H9 (cell line): Measurements from ENCODE around the gene MORN3. TPM values are rescaled to one million over a fixed set of nuclear protein-coding genes. Genes with fewer than 3 reads are reported as not detected.

ENCODE experiments used
- DNase-seq: peaks from one replicate; pipeline ENCODE4 v3.0.0-alpha.2; 2017
- H2AFZ ChIP-seq: one replicate; pipeline ENCODE4 v1.6.1; 2013; ENCODE audit warnings: mild to moderate bottlenecking, low read length, control low read depth, moderate library complexity
- H2AK5ac ChIP-seq: 2 replicates; pipeline ENCODE4 v1.6.1; 2013; ENCODE audit warnings: low read length, control low read depth, mixed read lengths; ENCODE audit not compliant: insufficient read length
- H2BK120ac ChIP-seq: one replicate; pipeline ENCODE4 v1.6.1; 2013; ENCODE audit warnings: low read depth, mild to moderate bottlenecking, low read length, control low read depth, inconsistent platforms; ENCODE audit not compliant: poor library complexity, severe bottlenecking
- H2BK12ac ChIP-seq: 2 replicates; pipeline ENCODE4 v1.6.1; 2013; ENCODE audit warnings: low read length, control low read depth, mixed read lengths, low read depth; ENCODE audit not compliant: insufficient read length
- H2BK15ac ChIP-seq: 2 replicates; pipeline ENCODE4 v1.6.1; 2013; ENCODE audit warnings: low read depth, low read length, control low read depth
- H2BK20ac ChIP-seq: one replicate; pipeline ENCODE4 v1.6.1; 2013; ENCODE audit warnings: low read depth, mild to moderate bottlenecking, low read length, control low read depth, inconsistent platforms; ENCODE audit not compliant: poor library complexity, severe bottlenecking
- H2BK5ac ChIP-seq: 2 replicates; pipeline ENCODE4 v1.6.1; 2013; ENCODE audit warnings: low read length, control low read depth, mixed read lengths; ENCODE audit not compliant: insufficient read length
- H3K14ac ChIP-seq: 2 replicates; pipeline ENCODE4 v1.6.1; 2013; ENCODE audit warnings: low read length, control low read depth; ENCODE audit not compliant: insufficient read depth
- H3K18ac ChIP-seq: 2 replicates; pipeline ENCODE4 v1.6.1; 2013; ENCODE audit warnings: low read depth, mild to moderate bottlenecking, mixed read lengths, low read length, control low read depth; ENCODE audit not compliant: insufficient read length
- H3K23ac ChIP-seq: 2 replicates; pipeline ENCODE4 v1.6.1; 2013; ENCODE audit warnings: low read length, control low read depth, mixed read lengths, low read depth; ENCODE audit not compliant: insufficient read length
- H3K23me2 ChIP-seq: 2 replicates; pipeline ENCODE4 v1.6.1; 2013; ENCODE audit warnings: low read depth, mild to moderate bottlenecking, mixed read lengths, low read length, control low read depth; ENCODE audit not compliant: insufficient read length, poor library complexity, severe bottlenecking
- H3K27ac ChIP-seq: 2 replicates; pipeline ENCODE4 v1.5.1; 2013; ENCODE audit warnings: low read length, control low read depth, mixed read lengths, low read depth; ENCODE audit not compliant: insufficient read length
- H3K27me3 ChIP-seq: 2 replicates; pipeline ENCODE4 v1.6.1; 2013; ENCODE audit warnings: low read length, control low read depth, inconsistent platforms; ENCODE audit not compliant: insufficient read depth
- H3K4ac ChIP-seq: 2 replicates; pipeline ENCODE4 v1.6.1; 2013; ENCODE audit warnings: low read depth, mild to moderate bottlenecking, control low read depth, inconsistent platforms, low read length, moderate library complexity
- H3K4me1 ChIP-seq: 2 replicates; pipeline ENCODE4 v1.6.1; 2013; ENCODE audit warnings: low read length, control low read depth, inconsistent platforms; ENCODE audit not compliant: insufficient read depth
- H3K4me2 ChIP-seq: 2 replicates; pipeline ENCODE4 v1.6.1; 2013; ENCODE audit warnings: low read length, control low read depth, mixed read lengths; ENCODE audit not compliant: insufficient read length, insufficient read depth
- H3K56ac ChIP-seq: 2 replicates; pipeline ENCODE4 v1.6.1; 2013; ENCODE audit warnings: low read depth, mild to moderate bottlenecking, mixed read lengths, low read length, control low read depth; ENCODE audit not compliant: insufficient read length
- H3K79me1 ChIP-seq: 2 replicates; pipeline ENCODE4 v1.6.1; 2013; ENCODE audit warnings: low read depth, mild to moderate bottlenecking, moderate library complexity, low read length, control low read depth, inconsistent platforms; ENCODE audit not compliant: insufficient read depth, poor library complexity, severe bottlenecking
- H3K79me2 ChIP-seq: 2 replicates; pipeline ENCODE4 v1.6.1; 2013; ENCODE audit warnings: low read length, control low read depth, inconsistent platforms; ENCODE audit not compliant: insufficient read depth
- H3K9ac ChIP-seq: 2 replicates; pipeline ENCODE4 v1.6.1; 2013; ENCODE audit warnings: low read length, control low read depth, mixed read lengths; ENCODE audit not compliant: insufficient read length; ENCODE audit errors: extremely low read depth
- H3K9me3 ChIP-seq: one replicate; pipeline ENCODE4 v1.6.1; 2013; ENCODE audit warnings: low read depth, low read length, inconsistent platforms; ENCODE audit not compliant: control insufficient read depth
- H3T11ph ChIP-seq: one replicate; pipeline ENCODE4 v1.6.1; 2013; ENCODE audit warnings: mild to moderate bottlenecking, low read length, control low read depth, inconsistent platforms
- H4K20me1 ChIP-seq: one replicate; pipeline ENCODE4 v1.6.1; 2013; ENCODE audit not compliant: control insufficient read depth, insufficient read length, insufficient read depth
- H4K5ac ChIP-seq: 2 replicates; pipeline ENCODE4 v1.6.1; 2013; ENCODE audit warnings: low read depth, mild to moderate bottlenecking, mixed read lengths, low read length, control low read depth; ENCODE audit not compliant: insufficient read length
- H4K8ac ChIP-seq: replicated peaks from 2 replicates; pipeline ENCODE4 v1.6.1; 2013; ENCODE audit warnings: low read length, control low read depth, mixed read lengths, low read depth; ENCODE audit not compliant: insufficient read length
- H4K91ac ChIP-seq: 2 replicates; pipeline ENCODE4 v1.6.1; 2013; ENCODE audit warnings: low read depth, mild to moderate bottlenecking, moderate library complexity, mixed read lengths, low read length, control low read depth; ENCODE audit not compliant: insufficient read length
- H3K27ac Mint-ChIP-seq, 3 experiments: 2 replicates in 2 of 3; 3 replicates in 1 of 3; pipeline ENCODE4 v1.8.0; 2020 to 2021; ENCODE audit warnings: mixed read lengths in 3 of 3, mild to moderate bottlenecking in 1 of 3, moderate library complexity in 1 of 3
- H3K27me3 Mint-ChIP-seq: 2 replicates; pipeline ENCODE4 v1.8.0; 2021; ENCODE audit warnings: low read depth, mild to moderate bottlenecking, moderate library complexity, mixed read lengths
- H3K36me3 Mint-ChIP-seq, 3 experiments: 2 replicates in 2 of 3; 3 replicates in 1 of 3; pipeline ENCODE4 v1.8.0; 2020 to 2021; ENCODE audit warnings: low read depth in 3 of 3, mixed read lengths in 3 of 3; ENCODE audit not compliant: insufficient read depth in 1 of 3
- H3K4me1 Mint-ChIP-seq, 2 experiments: 2 replicates each; pipeline ENCODE4 v1.8.0; 2020; ENCODE audit warnings: mixed read lengths in 2 of 2
- H3K4me3 Mint-ChIP-seq, 2 experiments: 2 replicates in 1 of 2; 3 replicates in 1 of 2; pipeline ENCODE4 v1.8.0; 2020 to 2021; ENCODE audit warnings: mild to moderate bottlenecking in 2 of 2, mixed read lengths in 2 of 2, moderate library complexity in 1 of 2
- H3K9me3 Mint-ChIP-seq, 2 experiments: 2 replicates in 1 of 2; 3 replicates in 1 of 2; pipeline ENCODE4 v1.8.0; 2020; ENCODE audit warnings: mild to moderate bottlenecking in 2 of 2, mixed read lengths in 2 of 2, moderate library complexity in 1 of 2
- whole genome bisulfite sequencing: extraction: QIAGEN DNeasy Blood & Tissue Kit; methylation state at CpG from one replicate; pipeline ENCODE4 v1.1.7; 2013; ENCODE audit warnings: missing lambda C conversion rate, low lambda C conversion rate, mixed read lengths; ENCODE audit not compliant: insufficient read length; ENCODE audit errors: extremely low coverage; 5-methylcytosine and 5-hydroxymethylcytosine counted together
- total RNA-seq: library from RNA; stranded (reverse); gene quantifications from 2 replicates; pipeline ENCODE4 v1.2.1, GENCODE V29; 2021
- TF ChIP-seq, protein P1 (sequence below): fragments of 200-600 bp; sonication (generic); conservative IDR thresholded peaks from 3 replicates; pipeline ENCODE4 v1.8.0; 2021; ENCODE audit warnings: antibody characterized with exemption, mild to moderate bottlenecking

Gene MORN3
- total RNA-seq, 1 experiment from 2014 or later = 0.37 TPM

DNA sequence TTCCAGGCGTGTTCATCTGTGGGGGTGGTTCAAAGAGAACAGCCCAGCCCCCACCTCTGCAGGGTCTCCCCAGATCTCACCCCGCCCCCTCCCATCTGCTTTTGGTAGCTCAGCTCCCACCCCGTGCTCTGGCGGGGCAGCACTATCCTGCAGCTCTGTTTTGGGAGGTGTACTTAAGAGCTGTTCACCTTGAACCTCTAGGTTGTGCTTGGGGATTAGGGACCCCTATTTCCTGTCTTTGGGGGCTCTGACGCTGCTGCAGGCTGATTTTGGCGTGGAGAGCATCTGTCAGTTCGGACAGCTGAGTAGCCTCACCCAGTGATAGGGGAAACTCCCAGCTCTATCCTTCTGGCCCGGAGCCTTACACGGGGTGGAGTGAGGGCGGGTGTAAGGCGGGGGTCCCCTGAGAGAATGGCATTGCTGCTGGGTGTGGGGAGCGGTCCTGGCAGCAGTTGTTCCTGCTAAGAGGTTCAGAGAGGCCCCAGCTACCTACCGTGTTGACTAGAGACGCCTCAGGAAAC is 43.9 kb upstream of the MORN3 start:
- peak overlapping the region in 2 of 3 experiments; percentile 44 to 82; a peak in 3 of 7 replicates for H3K27ac Mint-ChIP-seq

More for the DNA sequence above, 43.9 kb upstream of the MORN3 start:
- no peak overlapping the region for H2BK12ac ChIP-seq
- no peaks in the 10 kb centered on the region for H3K9me3 ChIP-seq
- Mint-ChIP-seq H3K9me3 (no peaks in the 10 kb centered on the region; a peak in 1 of 5 replicates), H3K36me3 (peaks cover 3 to 17% (median 5%) of the 10 kb centered on the region in 3 experiments; a peak in 6 of 7 replicates), H3K27me3 (no peaks in the 10 kb centered on the region; the same call in none of the 2 replicates), H3K4me3 (peak overlapping the region; percentile 92 to 95), H3K4me1 (peaks cover 33 to 39% of the 10 kb centered on the region in 2 experiments)
- H2BK20ac ChIP-seq = no peak overlapping the region
- no peak overlapping the region for H4K5ac ChIP-seq
- H3K18ac ChIP-seq = no peak overlapping the region
- H3K56ac ChIP-seq = no peak overlapping the region
- no peak overlapping the region for H2BK120ac ChIP-seq
- peak overlapping the region; percentile 90 for H3K4me2 ChIP-seq
- peaks cover 5% of the 10 kb centered on the region; the same call in 1 of the 2 replicates for H3K79me2 ChIP-seq
- H3T11ph ChIP-seq = no peak overlapping the region
- H3K79me1 ChIP-seq = peaks cover 3% of the 10 kb centered on the region
- H3K9ac ChIP-seq = no peak overlapping the region
- no peak overlapping the region for H3K27ac ChIP-seq
- no peak for DNase-seq
- no peak overlapping the region for H2AFZ ChIP-seq
- no peaks in the 10 kb centered on the region for H3K27me3 ChIP-seq
- no peak overlapping the region for H4K8ac ChIP-seq
- WGBS = no CpG with 5 or more reads among the region's 14 CpGs
- TF ChIP-seq, protein P1, sequence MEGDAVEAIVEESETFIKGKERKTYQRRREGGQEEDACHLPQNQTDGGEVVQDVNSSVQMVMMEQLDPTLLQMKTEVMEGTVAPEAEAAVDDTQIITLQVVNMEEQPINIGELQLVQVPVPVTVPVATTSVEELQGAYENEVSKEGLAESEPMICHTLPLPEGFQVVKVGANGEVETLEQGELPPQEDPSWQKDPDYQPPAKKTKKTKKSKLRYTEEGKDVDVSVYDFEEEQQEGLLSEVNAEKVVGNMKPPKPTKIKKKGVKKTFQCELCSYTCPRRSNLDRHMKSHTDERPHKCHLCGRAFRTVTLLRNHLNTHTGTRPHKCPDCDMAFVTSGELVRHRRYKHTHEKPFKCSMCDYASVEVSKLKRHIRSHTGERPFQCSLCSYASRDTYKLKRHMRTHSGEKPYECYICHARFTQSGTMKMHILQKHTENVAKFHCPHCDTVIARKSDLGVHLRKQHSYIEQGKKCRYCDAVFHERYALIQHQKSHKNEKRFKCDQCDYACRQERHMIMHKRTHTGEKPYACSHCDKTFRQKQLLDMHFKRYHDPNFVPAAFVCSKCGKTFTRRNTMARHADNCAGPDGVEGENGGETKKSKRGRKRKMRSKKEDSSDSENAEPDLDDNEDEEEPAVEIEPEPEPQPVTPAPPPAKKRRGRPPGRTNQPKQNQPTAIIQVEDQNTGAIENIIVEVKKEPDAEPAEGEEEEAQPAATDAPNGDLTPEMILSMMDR = no peak
- H3K4ac ChIP-seq = no peak overlapping the region
- H3K23me2 ChIP-seq = peaks cover 11% of the 10 kb centered on the region
- H3K14ac ChIP-seq = peak overlapping the region; percentile 55; the same call in 1 of the 2 replicates
- H2BK15ac ChIP-seq = no peak overlapping the region
- H3K4me1 ChIP-seq = peaks cover 2% of the 10 kb centered on the region; the same call in 1 of the 2 replicates
- no peak overlapping the region for H3K23ac ChIP-seq
- H2AK5ac ChIP-seq = no peak overlapping the region
- no peak overlapping the region for H4K91ac ChIP-seq
- no peak overlapping the region for H2BK5ac ChIP-seq
- no peaks in the 10 kb centered on the region for H4K20me1 ChIP-seq
